SK-N-MC (cell line): ENCODE measurements around the gene LOC101059915.

ENCODE experiments used
- EZH2 ChIP-seq: fragments of 200-600 bp; sonication (generic); IDR thresholded peaks from one replicate; pipeline ENCODE4 v1.6.1; 2017; ENCODE audit warnings: antibody characterized with exemption
- POLR2AphosphoS5 ChIP-seq: IDR thresholded peaks from 2 replicates; pipeline ENCODE4 v1.6.1; 2012; ENCODE audit warnings: mild to moderate bottlenecking, low read depth, low read length, borderline replicate concordance

DNA sequence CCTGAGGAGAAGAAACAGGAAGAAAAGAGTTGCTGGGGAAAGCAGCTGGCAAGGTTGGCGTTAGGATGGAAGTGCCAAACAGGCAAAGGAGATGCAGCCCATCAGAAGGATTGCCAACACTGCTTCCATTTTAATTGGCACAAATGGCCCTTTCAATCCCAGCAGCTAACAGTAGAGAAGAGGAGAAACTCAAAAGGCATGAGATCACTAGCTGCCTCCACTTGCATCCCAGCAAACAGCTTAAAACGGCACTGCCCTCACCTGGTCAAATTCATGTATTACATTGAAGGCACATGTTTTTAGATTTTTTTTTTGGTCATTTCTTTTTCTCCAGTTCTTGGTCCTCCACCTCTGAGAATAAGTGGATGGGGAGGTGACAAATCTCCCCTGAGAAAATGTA, 14.9 kb upstream of the LOC101059915 start:
- TF ChIP-seq EZH2 (no peak), POLR2AphosphoS5 (no peak)
